Cortex of kidney (tissue), 1 donor: Measurements from ENCODE around the gene MEIKIN.

Source experiments
- DNase-seq: peaks from one replicate; lab custom pipeline; 2025; lab: John Stamatoyannopoulos, UW

The MEIKIN gene

DNA sequence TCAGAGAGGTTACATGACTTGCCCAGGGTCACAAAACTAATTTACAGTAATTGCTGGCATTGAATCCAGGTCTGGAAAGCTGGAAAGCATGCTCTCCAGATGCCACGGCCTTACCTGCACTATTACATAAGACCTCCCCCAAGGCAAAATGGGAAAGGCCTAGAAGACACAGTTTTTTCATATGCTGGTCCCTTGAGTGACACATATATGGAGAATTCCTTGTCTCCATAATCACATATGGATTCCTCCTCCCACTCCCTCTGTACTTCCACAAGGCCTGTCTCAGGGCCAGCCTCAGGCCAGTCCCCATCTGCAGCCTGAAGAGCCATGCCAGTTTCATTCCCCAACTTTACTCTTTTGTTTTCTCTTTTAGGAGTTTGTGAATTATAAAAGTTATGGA lies 28.6 kb upstream of the MEIKIN start:
- no peak for DNase-seq

DNA sequence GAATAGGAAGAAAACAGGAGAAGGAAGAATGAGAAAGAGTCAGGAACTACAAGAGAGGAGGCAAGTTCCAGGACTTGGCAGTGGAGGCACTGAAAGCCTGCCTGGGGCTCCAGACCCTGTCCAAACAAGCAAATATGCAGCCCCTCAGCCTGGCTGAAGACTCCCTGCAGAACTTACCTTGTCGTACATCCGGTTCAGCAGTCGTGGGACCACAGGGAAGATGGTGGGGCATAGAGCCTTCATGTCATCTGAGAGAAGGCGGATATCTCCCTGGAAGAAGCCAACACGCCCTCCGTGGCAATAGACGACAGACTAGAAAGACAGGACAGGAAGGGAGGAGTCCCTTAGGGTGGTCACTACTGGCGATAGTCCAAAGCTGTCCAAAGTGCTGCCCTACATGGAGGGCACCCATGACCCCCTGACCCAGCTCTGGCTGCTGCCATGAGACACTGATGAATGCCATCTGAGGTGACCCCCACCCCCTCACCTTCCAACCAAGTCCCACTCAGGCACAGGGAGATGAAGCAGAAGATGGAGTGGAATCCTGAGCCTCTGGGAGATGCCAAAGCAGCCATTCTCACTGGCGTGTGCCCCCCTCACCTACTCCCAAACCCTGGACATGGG lies 27.7 kb upstream of the MEIKIN start:
- no peak for DNase-seq

DNA sequence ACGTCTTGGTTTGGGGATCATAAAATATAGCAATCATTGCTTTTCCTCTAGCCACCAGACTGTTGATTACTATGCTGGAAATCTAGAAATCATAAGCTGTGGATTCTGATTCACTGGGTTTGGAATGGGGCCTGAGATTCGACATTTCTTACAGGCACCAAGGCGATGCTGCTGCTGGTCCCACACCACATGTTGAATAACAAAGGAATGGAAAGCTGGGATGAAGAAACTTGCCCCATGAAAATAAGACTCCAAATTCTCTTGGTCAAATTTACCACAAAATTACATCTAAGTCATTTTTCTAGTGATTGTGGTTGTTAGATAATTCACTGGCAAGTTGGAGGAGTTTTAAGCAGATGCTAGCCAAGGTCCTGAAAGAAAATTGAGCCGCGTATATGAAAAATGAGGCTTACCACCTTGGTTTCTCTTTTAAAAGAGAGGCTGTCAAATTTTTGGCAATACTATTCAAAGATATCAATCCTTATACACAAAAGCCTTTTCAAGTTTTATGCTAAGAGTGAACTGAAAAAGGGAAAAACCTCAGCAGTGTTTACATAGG lies 23.0 kb upstream of the MEIKIN start:
- no peak for DNase-seq

DNA sequence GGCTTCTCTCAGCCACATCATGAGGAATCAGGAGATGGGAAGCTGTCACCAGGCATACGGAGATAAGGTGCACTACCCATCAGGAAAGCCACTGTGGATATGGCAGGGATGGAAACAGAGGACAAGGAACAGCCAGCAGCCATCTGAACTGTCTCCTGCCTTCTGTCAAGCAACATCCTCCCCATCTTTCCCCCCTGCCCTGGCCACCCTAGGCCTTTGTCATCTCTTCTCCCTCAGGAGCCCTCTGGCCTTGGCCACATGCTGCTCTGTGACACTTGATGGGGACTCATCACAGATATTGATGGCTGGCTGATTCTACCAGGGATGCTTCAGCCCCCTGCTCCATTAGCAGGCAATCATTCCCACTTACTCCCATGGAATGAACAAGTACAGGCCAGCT lies 21.1 kb upstream of the MEIKIN start:
- DNase-seq = no peak

DNA sequence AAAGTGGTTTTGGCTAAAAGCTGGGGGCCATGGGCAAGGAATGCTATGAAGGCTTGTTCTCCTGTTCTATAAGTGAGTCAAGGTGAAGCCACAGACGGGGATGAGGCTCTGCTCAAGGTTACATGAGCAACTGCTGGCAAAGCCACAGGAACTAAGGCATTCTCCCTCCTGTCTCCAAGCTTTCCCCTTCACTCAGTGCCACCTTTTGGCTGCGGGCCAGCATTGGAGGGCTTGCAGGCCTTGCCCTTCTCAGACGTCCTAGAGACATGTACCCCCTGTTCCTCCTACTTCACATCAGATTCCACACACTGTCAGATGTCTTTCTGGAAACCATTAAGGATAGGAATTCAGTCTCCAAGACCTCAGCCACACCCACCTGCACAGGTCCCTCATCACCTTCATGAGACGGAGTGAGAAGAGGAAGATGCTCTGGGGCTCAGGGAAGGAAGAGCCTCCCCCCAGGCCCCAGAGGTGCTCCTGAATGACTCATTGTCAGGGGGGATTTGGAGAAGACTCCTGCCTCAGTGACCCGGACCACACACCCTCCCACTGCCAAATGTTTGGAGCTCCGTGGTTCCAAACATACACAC lies 20.5 kb upstream of the MEIKIN start:
- no peak for DNase-seq

DNA sequence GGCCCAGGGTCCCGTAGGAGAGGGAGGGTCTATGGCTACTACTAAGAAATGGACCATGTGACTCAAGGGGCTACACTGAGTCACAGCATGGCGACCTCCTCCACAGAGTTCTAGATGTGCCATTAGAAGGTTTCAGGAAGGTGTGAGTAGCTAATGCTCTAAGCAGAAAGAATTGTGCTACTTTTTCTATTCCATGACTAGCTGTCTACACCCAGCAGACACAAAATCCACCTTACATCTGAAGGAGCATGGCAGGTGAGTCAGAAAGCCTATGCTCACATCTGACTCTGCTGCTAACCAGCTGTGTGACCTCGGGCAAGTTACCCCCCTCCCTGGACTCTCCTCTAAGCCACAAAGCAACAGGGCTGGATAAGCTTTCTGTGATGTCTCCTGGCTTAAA lies 14.4 kb upstream of the MEIKIN start:
- no peak for DNase-seq

DNA sequence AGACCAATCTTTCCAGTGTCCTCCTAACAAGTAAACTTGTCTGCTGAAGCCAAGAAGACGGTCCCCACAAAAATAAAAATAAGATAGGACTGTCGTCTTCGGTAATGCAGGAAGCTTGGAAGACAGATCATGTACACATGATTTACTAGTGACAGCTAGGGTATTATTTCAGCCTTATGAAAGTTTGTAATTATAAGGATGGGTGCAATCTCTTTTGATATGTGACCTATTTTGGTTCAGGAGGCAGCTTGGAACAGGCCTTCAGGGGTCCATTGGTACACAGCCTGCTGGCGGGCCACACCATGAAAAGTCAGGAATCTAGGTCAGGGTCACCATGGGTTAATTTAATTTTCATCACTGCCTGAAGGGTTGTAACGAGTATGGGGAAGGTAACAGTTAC lies 13.7 kb upstream of the MEIKIN start:
- no peak for DNase-seq

DNA sequence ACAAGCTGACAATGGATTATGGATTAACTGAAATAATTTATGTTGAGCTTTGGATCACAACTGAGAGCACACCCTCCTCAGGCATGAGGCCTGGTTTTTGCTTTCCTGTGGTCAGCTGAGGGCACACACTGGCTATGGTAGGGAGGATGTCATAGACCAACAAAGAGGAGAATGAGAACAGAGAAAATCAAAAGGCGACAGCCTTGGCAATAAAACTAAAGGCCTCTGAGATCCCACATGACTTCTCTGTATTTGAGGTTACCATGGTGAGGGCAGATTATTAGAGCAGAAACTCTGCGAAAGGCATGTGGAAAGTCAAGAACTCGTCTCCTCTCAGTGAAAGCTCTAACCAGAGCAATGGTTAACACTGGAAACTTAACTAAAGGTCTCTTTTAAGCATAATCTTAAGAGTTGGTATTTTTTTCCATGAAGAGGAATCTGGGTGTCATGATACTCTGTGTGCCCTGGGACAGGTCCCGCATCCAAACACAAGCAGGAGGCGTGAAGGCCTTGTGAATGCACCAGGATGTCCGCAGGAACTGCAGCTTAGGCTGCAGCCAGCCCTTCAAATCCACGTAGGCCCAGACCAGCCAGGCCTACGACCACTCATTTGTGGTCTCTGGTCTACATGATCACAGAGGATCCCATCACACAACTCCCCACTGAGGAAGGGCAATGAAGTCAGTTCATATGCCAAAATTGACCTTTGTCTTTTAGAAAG lies 12.4 kb upstream of the MEIKIN start:
- no peak for DNase-seq

DNA sequence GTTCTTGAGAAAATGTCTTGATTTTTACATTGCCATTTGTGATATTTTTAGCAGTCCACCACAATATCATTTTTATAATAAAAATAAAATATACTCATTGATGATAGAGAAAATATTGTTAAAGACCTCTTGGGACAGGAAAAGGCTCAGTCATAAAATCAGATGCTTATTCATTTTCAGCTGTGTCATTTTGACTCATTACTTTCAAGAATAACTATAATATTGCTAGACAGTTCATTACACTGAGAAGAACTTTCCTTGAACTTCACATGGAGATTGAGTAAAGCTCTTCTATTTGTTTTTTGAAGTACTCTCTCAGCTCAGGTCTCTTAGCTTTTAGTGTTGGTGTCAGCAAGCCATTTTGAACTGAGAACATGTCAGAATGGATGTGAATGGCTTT lies 8.5 kb upstream of the MEIKIN start:
- DNase-seq = no peak

DNA sequence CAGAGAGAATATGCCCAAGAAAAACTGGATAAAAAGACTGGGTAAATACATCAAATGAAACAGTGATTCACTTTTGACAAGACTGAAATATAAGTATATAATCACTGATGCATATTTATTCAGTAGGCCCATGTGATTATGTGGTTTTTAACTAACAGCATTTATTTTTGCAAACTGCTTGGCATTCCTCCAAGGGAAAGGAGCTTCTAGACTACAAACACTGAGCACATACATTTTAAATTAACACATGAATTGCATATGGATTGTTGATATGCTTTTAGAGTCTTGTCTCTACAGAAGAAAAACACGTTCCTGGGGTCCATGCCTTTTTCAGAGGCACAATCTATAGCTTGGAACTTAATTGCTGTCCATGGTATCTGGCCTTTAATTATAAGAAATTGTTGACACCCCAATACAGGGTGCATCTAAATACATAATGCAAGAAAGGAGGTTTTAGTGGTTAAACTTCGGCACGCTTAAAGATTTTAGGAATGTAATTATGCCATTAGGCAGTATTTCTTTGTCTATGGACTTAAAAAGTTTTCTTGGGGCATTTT lies 6.9 kb upstream of the MEIKIN start:
- DNase-seq = no peak

DNA sequence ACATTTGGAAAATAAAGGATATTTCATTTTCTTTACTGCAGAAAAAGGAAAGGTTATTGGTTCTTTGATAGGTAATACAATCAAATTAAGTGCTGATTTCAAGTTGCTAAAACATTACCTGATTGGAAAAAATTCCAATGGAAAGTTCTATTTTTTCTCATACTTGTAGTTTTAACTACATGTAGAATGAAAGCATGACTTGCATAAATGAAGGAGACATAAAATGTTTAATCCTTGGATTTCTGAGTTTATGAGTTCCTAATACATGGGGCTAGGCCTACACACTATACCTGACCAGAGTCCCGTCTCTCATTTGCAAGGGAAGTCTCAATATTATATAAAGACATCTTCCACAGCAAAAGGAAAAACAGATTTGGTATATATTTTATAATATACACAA lies 5.2 kb upstream of the MEIKIN start:
- DNase-seq = no peak

DNA sequence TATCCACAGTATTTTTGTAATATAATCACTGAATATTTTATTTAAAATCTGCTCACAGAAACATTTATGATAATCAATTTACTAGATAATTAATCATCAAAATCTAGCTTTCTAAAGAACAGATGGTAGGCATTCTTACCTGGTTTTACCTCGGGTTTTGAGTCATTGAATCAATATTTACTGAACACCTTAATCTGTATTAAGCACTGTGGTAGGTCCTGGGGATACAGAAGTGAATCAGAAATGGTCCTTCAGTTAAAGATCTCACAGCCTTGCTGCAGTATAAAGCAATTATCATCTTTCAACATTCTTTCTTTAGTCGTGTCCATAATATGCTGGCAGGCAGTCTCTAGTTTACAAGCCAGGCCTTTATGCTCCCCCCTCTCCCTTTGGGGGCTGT lies 2.0 kb upstream of the MEIKIN start:
- DNase-seq = no peak

DNA sequence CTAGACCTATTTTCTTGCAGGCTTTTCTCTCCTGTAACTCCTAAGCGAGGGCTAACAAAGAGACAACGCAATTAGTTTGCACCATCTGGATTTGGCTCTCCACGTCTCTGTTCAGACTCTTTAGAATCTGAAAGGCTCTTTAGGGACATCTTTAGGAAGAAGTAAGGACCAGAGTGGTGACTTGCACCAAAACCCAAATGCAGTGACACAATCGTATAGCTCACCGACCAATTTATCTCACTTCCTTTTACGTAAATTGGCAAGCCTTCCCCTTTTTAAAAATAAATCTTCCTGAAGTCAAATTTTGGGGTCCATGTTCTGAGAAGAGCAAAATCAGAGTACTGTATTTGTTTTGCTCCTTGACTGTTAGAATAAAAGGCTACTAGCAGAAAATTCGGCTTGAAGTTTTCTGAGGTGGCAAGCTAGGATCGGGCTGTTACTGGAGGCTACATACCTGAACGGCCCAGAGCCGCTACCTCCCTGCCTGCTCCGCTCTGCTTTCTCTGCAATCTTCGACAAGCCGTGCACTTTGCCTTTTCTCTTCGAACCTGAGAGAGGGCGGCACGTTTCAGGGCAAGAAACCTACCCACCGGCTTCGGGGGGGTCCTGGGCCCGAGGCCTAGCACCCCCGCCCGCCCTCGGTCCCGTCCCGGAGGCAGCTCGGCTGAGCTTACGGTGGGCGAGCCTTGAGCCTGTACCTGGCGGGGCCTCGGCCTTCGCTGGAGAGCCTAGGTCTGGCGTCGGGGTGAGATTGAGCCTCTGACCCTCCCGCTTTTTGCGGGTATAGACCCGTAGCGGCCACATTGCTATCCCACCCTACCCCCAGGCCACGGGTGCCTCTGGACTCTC lies 537 bp downstream of the MEIKIN start:
- no peak for DNase-seq

DNA sequence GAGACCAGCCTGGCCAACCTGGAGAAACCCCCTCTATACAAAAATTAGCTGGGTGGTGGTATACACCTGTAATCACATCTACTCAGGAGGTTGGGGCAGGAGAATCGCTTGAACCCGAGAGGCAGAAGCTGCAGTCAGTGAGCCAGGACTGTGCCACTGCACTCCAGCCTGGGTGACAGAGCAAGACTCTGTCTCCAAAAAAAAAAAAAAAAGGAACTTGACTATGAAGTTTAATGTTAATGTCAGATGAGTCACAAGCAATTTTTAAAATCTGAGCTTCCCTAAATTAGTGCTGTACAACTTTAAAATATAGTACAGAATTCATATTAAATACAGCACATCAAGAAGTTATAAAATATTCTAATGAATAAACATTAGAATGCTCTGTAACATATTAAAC lies 1.5 kb downstream of the MEIKIN start:
- no peak for DNase-seq

DNA sequence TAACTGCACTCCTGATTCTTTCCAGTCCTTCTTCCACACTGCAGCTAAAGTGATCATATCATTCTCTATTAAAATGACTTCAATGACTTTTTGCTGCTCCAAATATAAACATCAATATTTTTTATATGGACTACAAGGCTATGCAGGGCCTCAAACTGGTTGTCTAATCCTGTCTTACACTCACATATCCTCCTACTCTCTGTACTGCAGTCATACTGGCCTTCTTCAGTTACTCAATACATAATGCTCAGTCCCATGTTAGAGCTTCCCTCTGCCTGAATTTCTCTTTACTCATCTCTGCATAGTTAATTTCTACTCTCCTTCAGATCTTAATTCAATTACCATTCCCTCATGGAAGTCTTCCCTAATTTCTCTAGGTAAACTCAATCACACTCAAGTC lies 3.4 kb downstream of the MEIKIN start:
- no peak for DNase-seq

DNA sequence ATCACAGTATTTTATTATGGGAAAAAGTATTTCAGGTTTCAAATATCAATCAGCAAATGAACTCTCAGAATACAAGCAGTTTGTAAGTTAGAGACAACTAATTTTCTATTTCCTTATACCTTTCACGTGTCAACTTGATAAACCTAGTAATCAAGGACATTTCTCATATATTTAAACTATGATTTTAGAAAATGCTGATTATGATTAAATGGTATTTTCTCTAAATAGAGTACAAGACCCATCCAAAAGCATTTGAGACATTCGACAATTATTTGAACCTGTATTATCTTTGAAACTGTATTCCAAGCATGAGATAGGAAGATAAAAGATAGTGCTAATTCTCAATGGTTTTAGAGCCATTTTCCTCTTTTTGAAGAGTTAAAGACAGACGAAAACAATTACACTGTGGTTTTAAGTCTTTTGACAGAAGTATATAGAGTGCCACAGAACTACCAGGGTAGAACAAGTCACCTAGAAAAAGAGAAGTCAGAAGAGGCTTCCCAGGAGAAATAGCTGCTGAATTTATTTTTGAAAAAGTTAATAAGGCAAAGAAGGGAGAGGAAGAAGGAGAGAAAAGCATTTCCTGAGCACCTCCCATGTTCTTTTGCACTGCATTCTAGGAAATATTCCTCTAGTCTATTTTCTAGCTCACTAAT lies 5.6 kb downstream of the MEIKIN start:
- DNase-seq = no peak

DNA sequence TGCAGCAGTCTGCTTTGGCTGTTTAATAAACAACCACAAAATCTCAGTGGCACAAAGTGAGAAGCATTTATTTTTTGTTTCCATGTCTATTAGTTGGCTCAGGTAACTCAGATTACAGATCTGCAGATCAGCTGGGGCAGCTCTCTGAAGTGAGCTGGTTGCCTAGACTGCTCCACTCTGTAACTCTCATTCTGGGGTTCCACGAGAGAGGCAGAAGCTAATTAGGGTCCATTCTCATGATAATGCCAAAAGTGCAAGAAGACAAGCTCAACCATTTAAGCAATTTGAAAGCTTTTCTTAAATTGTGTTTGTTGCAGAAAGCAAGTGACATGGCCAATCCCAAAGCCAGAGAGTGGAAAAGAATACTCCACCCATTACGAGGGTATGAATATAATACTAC lies 13.2 kb downstream of the MEIKIN start:
- no peak for DNase-seq

DNA sequence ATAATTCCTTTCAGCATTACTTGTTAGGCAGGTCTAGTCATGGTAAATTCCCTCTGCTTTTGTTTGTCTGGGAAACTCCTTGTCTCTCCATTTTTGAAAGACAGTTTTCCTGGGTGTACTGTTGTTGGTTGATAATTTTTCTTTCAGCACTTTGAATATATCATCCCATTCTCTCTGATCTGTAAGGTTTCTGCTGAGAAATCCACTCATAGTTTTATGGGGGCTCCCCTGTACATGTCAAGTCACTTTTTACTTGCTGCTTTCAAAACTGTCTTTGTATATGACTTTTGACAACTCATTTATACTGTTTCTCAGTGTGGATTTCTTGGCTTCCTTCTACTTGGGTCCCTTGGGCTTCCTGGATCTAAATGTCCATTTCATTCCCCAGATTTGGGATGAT lies 16.5 kb downstream of the MEIKIN start:
- no peak for DNase-seq

DNA sequence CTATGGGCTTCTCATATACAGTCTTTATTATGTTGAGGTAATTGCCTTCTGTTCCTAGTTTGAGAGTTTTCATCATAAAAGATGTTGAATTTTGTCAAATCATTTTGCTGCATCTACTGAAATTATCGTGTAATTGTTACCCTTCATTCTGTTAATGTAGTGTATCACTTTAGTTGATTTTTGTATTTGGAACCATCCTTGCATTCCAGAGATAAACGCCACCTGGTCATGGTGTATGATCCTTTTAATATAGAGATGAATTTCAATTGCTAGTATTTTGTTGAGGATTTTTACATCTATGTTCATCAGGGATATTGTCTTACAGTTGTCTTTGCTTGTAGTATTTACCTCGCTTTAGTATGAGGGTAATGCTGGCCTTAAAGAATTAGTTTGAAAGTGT lies 19.3 kb downstream of the MEIKIN start:
- DNase-seq = no peak

DNA sequence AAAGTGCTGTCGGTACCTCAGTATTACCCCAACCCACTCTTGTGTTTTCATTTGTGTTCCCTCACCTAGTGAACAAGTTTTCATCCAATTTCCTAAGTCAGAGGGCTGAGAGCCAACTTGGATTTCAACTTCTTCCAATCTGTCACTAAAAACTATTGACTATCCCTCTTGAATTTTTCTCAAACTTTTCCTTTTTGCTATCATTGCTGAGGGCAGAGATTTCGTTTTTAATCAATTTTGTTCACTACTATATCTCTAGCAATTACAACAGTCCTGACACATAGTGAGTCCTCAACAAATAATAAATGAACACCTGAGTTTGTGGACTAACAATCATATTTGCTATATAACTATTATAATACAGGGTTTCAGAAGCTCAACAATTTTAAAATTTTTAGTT lies 29.0 kb downstream of the MEIKIN start:
- DNase-seq = no peak

DNA sequence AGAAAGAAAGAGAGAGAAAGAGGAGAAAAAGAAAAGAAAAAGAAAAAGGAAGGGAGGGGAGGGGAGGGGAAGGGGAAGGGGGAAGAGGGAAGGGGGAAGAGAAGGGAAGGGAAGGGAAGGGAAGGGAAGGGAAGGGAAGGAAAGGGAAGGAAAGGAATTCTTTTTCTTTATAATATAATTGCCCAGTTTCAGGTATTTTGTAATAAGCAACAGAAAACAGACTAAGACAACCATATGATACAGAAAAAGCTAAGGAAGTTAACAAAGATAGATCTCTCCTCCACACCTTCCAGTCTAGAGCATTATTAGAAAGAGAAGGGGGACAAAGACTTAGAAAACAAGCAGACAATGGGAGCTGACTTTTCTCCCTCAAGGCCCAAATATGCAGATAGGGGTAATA lies 31.0 kb downstream of the MEIKIN start:
- no peak for DNase-seq

DNA sequence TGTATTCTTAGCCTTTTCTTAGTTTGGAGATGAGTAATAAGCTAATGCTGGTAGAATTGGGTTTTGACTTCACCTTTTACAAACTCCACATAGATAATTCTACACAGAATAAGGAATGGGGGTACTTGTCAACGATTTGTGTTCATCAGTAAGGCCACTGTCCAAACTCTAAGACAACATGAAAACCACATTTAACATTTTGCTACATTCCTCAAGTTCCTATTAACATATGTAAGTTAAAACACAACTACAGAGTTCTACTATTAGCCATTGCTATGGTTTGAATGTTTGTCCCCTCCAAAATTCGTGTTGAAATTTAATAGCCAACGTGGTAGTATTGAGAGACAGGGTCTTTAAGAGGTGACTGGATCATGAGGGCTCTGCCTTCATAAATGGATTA lies 31.9 kb downstream of the MEIKIN start:
- no peak for DNase-seq
